Endothelial cell of umbilical vein (primary cell): ENCODE measurements around the gene NKG7. TPM values are rescaled to one million over a fixed set of nuclear protein-coding genes. Genes with fewer than 3 reads are reported as not detected.

Source experiments
- BruUV-seq: library from RNA; stranded (reverse); fragments of 400-500 nt; replicated peaks from 2 replicates; lab custom pipeline; 2021; lab: Mats Ljungman, UMichigan
- CTCF ChIA-PET: fragments of 300-600, 350-600 bp; sonication (Branson Sonifier 250); formaldehyde crosslinking; loops from one replicate; lab custom pipeline; 2021; ENCODE audit warnings: antibody characterized with exemption, inconsistent platforms; lab: Charles Lee
- POLR2A ChIA-PET: fragments of 300-600, 350-600 bp; sonication (Branson Sonifier 250); formaldehyde crosslinking; loops from one replicate; lab custom pipeline; 2021; ENCODE audit warnings: antibody characterized with exemption, inconsistent platforms; lab: Charles Lee
- DNase-seq: peaks from one replicate; pipeline ENCODE4 v3.0.0-alpha.2; 2011; ENCODE audit warnings: low read depth, low spot score
- FAIRE-seq: peaks from 2 replicates; lab custom pipeline; 2011; peaks lifted over from hg19 to GRCh38; lab: Jason Lieb, UNC
- H2AFZ ChIP-seq: 2 replicates; pipeline ENCODE4 v1.6.0; 2012; ENCODE audit warnings: low read depth, low read length, control low read depth, inconsistent platforms
- H3K27ac ChIP-seq: 2 replicates; pipeline ENCODE4 v1.5.1; 2011; ENCODE audit warnings: low read depth, mild to moderate bottlenecking, control low read depth, low read length, moderate library complexity; ENCODE audit not compliant: insufficient read depth
- H3K27me3 ChIP-seq, 2 experiments: 2 replicates each; pipeline versions ENCODE4 v1.6.0 to v1.6.1; 2011; ENCODE audit warnings: low read length in 2 of 2, mixed read lengths in 1 of 2; ENCODE audit not compliant: control insufficient read depth in 2 of 2, insufficient read depth in 2 of 2
- H3K36me3 ChIP-seq, 2 experiments: 2 replicates in 1 of 2; 3 replicates in 1 of 2; pipeline ENCODE4 v1.5.1; 2011; ENCODE audit warnings: low read length in 2 of 2, mild to moderate bottlenecking in 1 of 2, moderate library complexity in 1 of 2; ENCODE audit not compliant: control insufficient read depth in 2 of 2, insufficient read depth in 2 of 2; ENCODE audit errors: extremely low read depth in 1 of 2
- H3K4me1 ChIP-seq: 3 replicates; pipeline ENCODE4 v1.5.1; 2011; ENCODE audit warnings: mild to moderate bottlenecking, low read length; ENCODE audit not compliant: control insufficient read depth, insufficient read depth; ENCODE audit errors: extremely low read depth
- H3K4me2 ChIP-seq: 2 replicates; pipeline ENCODE4 v1.6.1; 2011; ENCODE audit warnings: low read length, control low read depth, mixed read lengths; ENCODE audit not compliant: insufficient read depth
- H3K4me3 ChIP-seq, 3 experiments: fragments of 200-600 bp in 1 of 3; sonication (generic), shearing (Covaris generic) in 1 of 3; replicated peaks in 1 of 3; 2 replicates each; pipeline ENCODE4 v1.5.1; 2011 to 2016; ENCODE audit warnings: control low read depth in 3 of 3, low read length in 3 of 3, mild to moderate bottlenecking in 2 of 3, inconsistent platforms in 1 of 3, low read depth in 1 of 3, moderate library complexity in 1 of 3; ENCODE audit not compliant: insufficient read depth in 1 of 3
- H3K79me2 ChIP-seq: 2 replicates; pipeline ENCODE4 v1.6.0; 2012; ENCODE audit warnings: low read length, inconsistent platforms; ENCODE audit not compliant: control insufficient read depth, insufficient read depth
- H3K9ac ChIP-seq: replicated peaks from 2 replicates; pipeline ENCODE3; 2011; ENCODE audit warnings: low read length, control low read depth; ENCODE audit not compliant: insufficient read depth; ENCODE audit errors: extremely low read depth
- H3K9me1 ChIP-seq: replicated peaks from 3 replicates; pipeline ENCODE4 v1.6.0; 2011; ENCODE audit warnings: mild to moderate bottlenecking, low read length; ENCODE audit not compliant: control insufficient read depth, insufficient read depth; ENCODE audit errors: extremely low read depth
- H3K9me3 ChIP-seq: replicated peaks from 2 replicates; pipeline ENCODE4 v1.5.1; 2012; ENCODE audit warnings: low read length, inconsistent platforms; ENCODE audit not compliant: control insufficient read depth, insufficient read depth
- H4K20me1 ChIP-seq: replicated peaks from 2 replicates; pipeline ENCODE3; 2011; ENCODE audit warnings: mild to moderate bottlenecking, low read length; ENCODE audit not compliant: control insufficient read depth, insufficient read depth; ENCODE audit errors: extremely low read depth
- EZH2 ChIP-seq: IDR thresholded peaks from 2 replicates; pipeline ENCODE4 v1.6.1; 2012; ENCODE audit warnings: borderline replicate concordance, low read depth, mild to moderate bottlenecking, moderate library complexity, low read length, inconsistent platforms; ENCODE audit not compliant: severe bottlenecking
- FOS ChIP-seq: IDR thresholded peaks from 2 replicates; pipeline ENCODE4 v1.6.1; 2011; ENCODE audit warnings: mild to moderate bottlenecking, low read length, moderate library complexity, borderline replicate concordance; ENCODE audit not compliant: insufficient read depth
- GATA2 ChIP-seq: IDR thresholded peaks from 2 replicates; pipeline ENCODE4 v1.7.0; 2011; ENCODE audit warnings: low read depth, mild to moderate bottlenecking, moderate library complexity, mixed read lengths, low read length; ENCODE audit not compliant: insufficient read length, insufficient read depth
- JUN ChIP-seq: IDR thresholded peaks from 2 replicates; pipeline ENCODE4 v1.6.1; 2011; ENCODE audit warnings: borderline replicate concordance, low read depth; ENCODE audit not compliant: insufficient read length, insufficient read depth
- MAX ChIP-seq: IDR thresholded peaks from 2 replicates; pipeline ENCODE4 v1.6.1; 2011; ENCODE audit not compliant: insufficient read depth, insufficient read length
- MYC ChIP-seq: IDR thresholded peaks from one replicate; pipeline ENCODE4 v1.6.1; 2011; ENCODE audit warnings: mild to moderate bottlenecking, low read depth, low read length
- POLR2A ChIP-seq: IDR thresholded peaks from 2 replicates; pipeline ENCODE4 v1.6.1; 2012; ENCODE audit warnings: low read depth, mild to moderate bottlenecking, control low read depth, low read length
- POLR2AphosphoS5 ChIP-seq: IDR thresholded peaks from 2 replicates; pipeline ENCODE4 v1.6.1; 2012; ENCODE audit warnings: low read depth, mild to moderate bottlenecking, control low read depth, low read length, moderate library complexity; ENCODE audit not compliant: insufficient read depth
- dilution Hi-C: fragments of 300-500 bp; cut with MboI; formaldehyde crosslinking; loops from one replicate; pipeline ENCODE4 v1.15.0; 2019; ENCODE audit warnings: low sequenced_read_pairs; ENCODE audit not compliant: extremely low pct_ligation_motif_present
- intact Hi-C: fragments of 100-400 bp; cut with micrococcal nuclease; formaldehyde crosslinking; loops from one replicate; pipeline ENCODE4 v1.10.0; 2022
- polyA plus RNA-seq, 4 experiments: library from polyadenylated mRNA; depleted of rRNA in 3 of 4; stranded (reverse) in 3 of 4; unstranded in 1 of 4; fragments of >200 nt; gene quantifications; 2 replicates each; pipeline versions ENCODE4 v1.2.1 to v1.2.3, GENCODE V29; 2011 to 2012; ENCODE audit warnings: missing spikeins in 1 of 4
- total RNA-seq: library from RNA; stranded (reverse); gene quantifications from 2 replicates; pipeline ENCODE4 v1.2.3, GENCODE V29; 2021
- TF ChIP-seq, protein P1 (sequence below), 2 donors: IDR thresholded peaks; 1 replicate in 1 of 2; 2 replicates in 1 of 2; pipeline ENCODE4 v1.5.1; 2011; ENCODE audit warnings: low read length in 2 of 2, mild to moderate bottlenecking in 2 of 2, moderate library complexity in 2 of 2, control low read depth in 1 of 2, inconsistent platforms in 1 of 2, low read depth in 1 of 2; ENCODE audit not compliant: insufficient read depth in 1 of 2; ENCODE audit errors: extremely low read depth in 1 of 2

The NKG7 gene
- total and polyA plus RNA-seq, 2 donors (not counting 3 experiments of a cell fraction or from before 2014, with no cell fraction given) = not detected

- TF ChIP-seq POLR2AphosphoS5 = no peak
- no peak for TF ChIP-seq GATA2
- TF ChIP-seq MAX = no peak
- TF ChIP-seq JUN = no peak
- TF ChIP-seq MYC = no peak
- no peak for TF ChIP-seq FOS
- no peak for TF ChIP-seq EZH2
- TF ChIP-seq, protein P1, sequence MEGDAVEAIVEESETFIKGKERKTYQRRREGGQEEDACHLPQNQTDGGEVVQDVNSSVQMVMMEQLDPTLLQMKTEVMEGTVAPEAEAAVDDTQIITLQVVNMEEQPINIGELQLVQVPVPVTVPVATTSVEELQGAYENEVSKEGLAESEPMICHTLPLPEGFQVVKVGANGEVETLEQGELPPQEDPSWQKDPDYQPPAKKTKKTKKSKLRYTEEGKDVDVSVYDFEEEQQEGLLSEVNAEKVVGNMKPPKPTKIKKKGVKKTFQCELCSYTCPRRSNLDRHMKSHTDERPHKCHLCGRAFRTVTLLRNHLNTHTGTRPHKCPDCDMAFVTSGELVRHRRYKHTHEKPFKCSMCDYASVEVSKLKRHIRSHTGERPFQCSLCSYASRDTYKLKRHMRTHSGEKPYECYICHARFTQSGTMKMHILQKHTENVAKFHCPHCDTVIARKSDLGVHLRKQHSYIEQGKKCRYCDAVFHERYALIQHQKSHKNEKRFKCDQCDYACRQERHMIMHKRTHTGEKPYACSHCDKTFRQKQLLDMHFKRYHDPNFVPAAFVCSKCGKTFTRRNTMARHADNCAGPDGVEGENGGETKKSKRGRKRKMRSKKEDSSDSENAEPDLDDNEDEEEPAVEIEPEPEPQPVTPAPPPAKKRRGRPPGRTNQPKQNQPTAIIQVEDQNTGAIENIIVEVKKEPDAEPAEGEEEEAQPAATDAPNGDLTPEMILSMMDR (IDR thresholded peaks at IDR 0.05; ENCODE audit: extremely low read depth in 1 of 2, insufficient read depth in 1 of 2, low read depth in 1 of 2, low read length in 2 of 2) = no peak
- TF ChIP-seq POLR2A = no peak
- ChIA-PET CTCF (no interaction called here), POLR2A (no interaction called here)
- H3K36me3 ChIP-seq = no peaks in the 10 kb centered on the region
- peaks cover 6 to 7% of the 10 kb centered on the region in 2 experiments for H3K27me3 ChIP-seq
- dilution Hi-C loops (no loop called here), intact Hi-C loops (no loop called here)
- no peaks in the 10 kb centered on the region for H3K9me1 ChIP-seq
- H3K4me3 ChIP-seq = no peak overlapping the region
- H2AFZ ChIP-seq = no peak overlapping the region
- H4K20me1 ChIP-seq = no peaks in the 10 kb centered on the region
- H3K4me1 ChIP-seq = no peaks in the 10 kb centered on the region
- no peaks in the 10 kb centered on the region for H3K79me2 ChIP-seq
- DNase-seq = no peak
- FAIRE-seq = no peak
- H3K9ac ChIP-seq = no peak overlapping the region
- no TSS peak for BruUV-seq
- H3K4me2 ChIP-seq = no peak overlapping the region
- H3K27ac ChIP-seq = no peak overlapping the region
- H3K9me3 ChIP-seq = no peaks in the 10 kb centered on the region
Observed at GRCh38 chr19:51330366-51330765, 42.1 kb downstream of the NKG7 start.
